ENCODE results near the gene CKAP4.

Gene CKAP4

GRCh38 chr12:106217706-106218105, 30.1 kb downstream of the CKAP4 start:
- H3K36me3 Mint-ChIP-seq (ENCODE audit: low read depth), result no peaks in the 10 kb centered on the region
- H3K9me3 Mint-ChIP-seq, result peaks cover 13% of the 10 kb centered on the region
- peaks cover 4% of the 10 kb centered on the region for H3K4me1 Mint-ChIP-seq (ENCODE audit: low read depth)
- DNase-seq, result no peak
- peaks cover 41% of the 10 kb centered on the region for H3K27me3 Mint-ChIP-seq
- H3K4me3 Mint-ChIP-seq, result no peak overlapping the region
- no peak overlapping the region for H3K27ac Mint-ChIP-seq

GRCh38 chr12:106214571-106214970, 33.2 kb downstream of the CKAP4 start:
- H3K36me3 Mint-ChIP-seq (ENCODE audit: low read depth), result no peaks in the 10 kb centered on the region
- no peak for DNase-seq
- peaks cover 13% of the 10 kb centered on the region for H3K9me3 Mint-ChIP-seq
- peaks cover 56% of the 10 kb centered on the region for H3K27me3 Mint-ChIP-seq
- H3K4me3 Mint-ChIP-seq, result no peak overlapping the region
- no peaks in the 10 kb centered on the region for H3K4me1 Mint-ChIP-seq (ENCODE audit: low read depth)
- H3K27ac Mint-ChIP-seq, result no peak overlapping the region

- H3K4me3 Mint-ChIP-seq, result no peak overlapping the region
- H3K4me1 Mint-ChIP-seq (ENCODE audit: low read depth), result no peaks in the 10 kb centered on the region
- H3K36me3 Mint-ChIP-seq (ENCODE audit: low read depth), result no peaks in the 10 kb centered on the region
- no peak overlapping the region for H3K27ac Mint-ChIP-seq
- H3K27me3 Mint-ChIP-seq, result peaks cover 54% of the 10 kb centered on the region
- no peak for DNase-seq
- H3K9me3 Mint-ChIP-seq, result peaks cover 11% of the 10 kb centered on the region
Observed at GRCh38 chr12:106213662-106214061, 34.2 kb downstream of the CKAP4 start.

- peaks cover 3% of the 10 kb centered on the region for H3K9me3 Mint-ChIP-seq
- H3K27ac Mint-ChIP-seq, result no peak overlapping the region
- no peaks in the 10 kb centered on the region for H3K4me1 Mint-ChIP-seq (ENCODE audit: low read depth)
- H3K27me3 Mint-ChIP-seq, result peaks cover 58% of the 10 kb centered on the region
- DNase-seq, result no peak
- H3K36me3 Mint-ChIP-seq (ENCODE audit: low read depth), result no peaks in the 10 kb centered on the region
- no peak overlapping the region for H3K4me3 Mint-ChIP-seq
Observed at GRCh38 chr12:106211973-106212372, 35.8 kb downstream of the CKAP4 start.

GRCh38 chr12:106205208-106206069, 42.4 kb downstream of the CKAP4 start:
- Mint-ChIP-seq H3K36me3 (ENCODE audit: low read depth) (no peaks in the 10 kb centered on the region), H3K27me3 (peaks cover 26% of the 10 kb centered on the region), H3K27ac (no peak overlapping the region), H3K4me1 (ENCODE audit: low read depth) (no peaks in the 10 kb centered on the region), H3K4me3 (no peak overlapping the region), H3K9me3 (peaks cover 4% of the 10 kb centered on the region)
- no peak for DNase-seq

- no peaks in the 10 kb centered on the region for H3K4me1 Mint-ChIP-seq (ENCODE audit: low read depth)
- peaks cover 4% of the 10 kb centered on the region for H3K9me3 Mint-ChIP-seq
- H3K27me3 Mint-ChIP-seq, result peaks cover 16% of the 10 kb centered on the region
- no peak overlapping the region for H3K4me3 Mint-ChIP-seq
- H3K27ac Mint-ChIP-seq, result no peak overlapping the region
- H3K36me3 Mint-ChIP-seq (ENCODE audit: low read depth), result no peaks in the 10 kb centered on the region
- DNase-seq, result no peak
Observed at GRCh38 chr12:106204312-106204711, 43.5 kb downstream of the CKAP4 start.

GRCh38 chr12:106197906-106198623, 49.8 kb downstream of the CKAP4 start:
- Mint-ChIP-seq H3K27ac (no peak overlapping the region), H3K36me3 (ENCODE audit: low read depth) (no peaks in the 10 kb centered on the region), H3K9me3 (no peaks in the 10 kb centered on the region), H3K27me3 (peaks cover 22% of the 10 kb centered on the region), H3K4me1 (ENCODE audit: low read depth) (no peaks in the 10 kb centered on the region), H3K4me3 (no peak overlapping the region)
- DNase-seq, result no peak

- Mint-ChIP-seq H3K27me3 (peaks cover 22% of the 10 kb centered on the region), H3K27ac (no peak overlapping the region), H3K9me3 (no peaks in the 10 kb centered on the region), H3K36me3 (ENCODE audit: low read depth) (no peaks in the 10 kb centered on the region), H3K4me1 (ENCODE audit: low read depth) (no peaks in the 10 kb centered on the region), H3K4me3 (no peak overlapping the region)
- no peak for DNase-seq
Observed at GRCh38 chr12:106195621-106196027, 52.2 kb downstream of the CKAP4 start.

GRCh38 chr12:106194351-106194750, 53.5 kb downstream of the CKAP4 start:
- no peak overlapping the region for H3K27ac Mint-ChIP-seq
- H3K4me3 Mint-ChIP-seq, result no peak overlapping the region
- no peaks in the 10 kb centered on the region for H3K9me3 Mint-ChIP-seq
- H3K4me1 Mint-ChIP-seq (ENCODE audit: low read depth), result no peaks in the 10 kb centered on the region
- H3K36me3 Mint-ChIP-seq (ENCODE audit: low read depth), result no peaks in the 10 kb centered on the region
- peaks cover 24% of the 10 kb centered on the region for H3K27me3 Mint-ChIP-seq
- DNase-seq, result no peak

- Mint-ChIP-seq H3K27me3 (peaks cover 26% of the 10 kb centered on the region), H3K9me3 (no peaks in the 10 kb centered on the region), H3K4me3 (no peak overlapping the region), H3K4me1 (ENCODE audit: low read depth) (no peaks in the 10 kb centered on the region), H3K27ac (no peak overlapping the region), H3K36me3 (ENCODE audit: low read depth) (no peaks in the 10 kb centered on the region)
- no peak for DNase-seq
Observed at GRCh38 chr12:106193394-106194215, 54.2 kb downstream of the CKAP4 start.

GRCh38 chr12:106192659-106193393, 55.0 kb downstream of the CKAP4 start:
- no peaks in the 10 kb centered on the region for H3K36me3 Mint-ChIP-seq (ENCODE audit: low read depth)
- no peak for DNase-seq
- H3K9me3 Mint-ChIP-seq, result no peaks in the 10 kb centered on the region
- no peak overlapping the region for H3K4me3 Mint-ChIP-seq
- H3K27me3 Mint-ChIP-seq, result peaks cover 25% of the 10 kb centered on the region
- H3K4me1 Mint-ChIP-seq (ENCODE audit: low read depth), result no peaks in the 10 kb centered on the region
- no peak overlapping the region for H3K27ac Mint-ChIP-seq

GRCh38 chr12:106190581-106190980, 57.2 kb downstream of the CKAP4 start:
- no peaks in the 10 kb centered on the region for H3K4me1 Mint-ChIP-seq (ENCODE audit: low read depth)
- no peaks in the 10 kb centered on the region for H3K9me3 Mint-ChIP-seq
- no peaks in the 10 kb centered on the region for H3K36me3 Mint-ChIP-seq (ENCODE audit: low read depth)
- no peak overlapping the region for H3K4me3 Mint-ChIP-seq
- no peak overlapping the region for H3K27ac Mint-ChIP-seq
- DNase-seq, result no peak
- peaks cover 30% of the 10 kb centered on the region for H3K27me3 Mint-ChIP-seq

- H3K4me1 Mint-ChIP-seq (ENCODE audit: low read depth), result no peaks in the 10 kb centered on the region
- no peaks in the 10 kb centered on the region for H3K36me3 Mint-ChIP-seq (ENCODE audit: low read depth)
- no peak for DNase-seq
- peaks cover 28% of the 10 kb centered on the region for H3K27me3 Mint-ChIP-seq
- H3K4me3 Mint-ChIP-seq, result no peak overlapping the region
- H3K27ac Mint-ChIP-seq, result no peak overlapping the region
- H3K9me3 Mint-ChIP-seq, result no peaks in the 10 kb centered on the region
Observed at GRCh38 chr12:106189341-106189740, 58.5 kb downstream of the CKAP4 start.

- Mint-ChIP-seq H3K36me3 (ENCODE audit: low read depth) (no peaks in the 10 kb centered on the region), H3K4me3 (no peak overlapping the region), H3K4me1 (ENCODE audit: low read depth) (no peaks in the 10 kb centered on the region), H3K27ac (no peak overlapping the region), H3K9me3 (no peaks in the 10 kb centered on the region), H3K27me3 (peaks cover 24% of the 10 kb centered on the region)
- no peak for DNase-seq
Observed at GRCh38 chr12:106188256-106188655, 59.6 kb downstream of the CKAP4 start.

Data from activated T-cell treated with anti-CD3 and anti-CD28 coated beads, Interleukin-2, amount 50 U/mL, for 24 hours (primary cell).